Heart left ventricle (tissue), 16 donors: ENCODE data around the gene IL22. TPM values are rescaled to one million over a fixed set of nuclear protein-coding genes. Genes with fewer than 3 reads are reported as not detected.

Source experiments
- ATAC-seq, 4 donors: fragments of 200-7000 bp; cut with Tn5 transposase; one replicate each; pipeline ENCODE4 v1.9.1; 2020 to 2022; ENCODE audit warnings: moderate library complexity in 4 of 4, mild to moderate bottlenecking in 3 of 4, moderate number of reproducible peaks in 1 of 4
- DNase-seq, 5 donors: peaks; one replicate each; pipeline ENCODE4 v3.0.0-alpha.2; 2020
- H3K27ac ChIP-seq, 12 donors: fragments of 200-600 bp; sonication (generic) in 4 of 12; one replicate each; pipeline versions ENCODE4 v1.5.0 to v1.8.0; 2016 to 2022; ENCODE audit warnings: mild to moderate bottlenecking in 2 of 12
- H3K27me3 ChIP-seq, 9 donors: fragments of 200-600 bp; sonication (generic) in 2 of 9; one replicate each; pipeline versions ENCODE4 v1.5.1 to v1.8.0; 2016 to 2022; ENCODE audit warnings: mild to moderate bottlenecking in 3 of 9
- H3K36me3 ChIP-seq, 9 donors: fragments of 200-600 bp; sonication (generic) in 2 of 9; one replicate each; pipeline versions ENCODE4 v1.5.0 to v1.8.0; 2018 to 2022; ENCODE audit warnings: mild to moderate bottlenecking in 2 of 9
- H3K4me1 ChIP-seq, 12 donors: fragments of 200-600 bp; sonication (generic) in 4 of 12; one replicate each; pipeline versions ENCODE4 v1.5.0 to v1.8.0; 2016 to 2022; ENCODE audit warnings: mild to moderate bottlenecking in 3 of 12
- H3K4me3 ChIP-seq, 12 donors: fragments of 200-600 bp; sonication (generic) in 4 of 12; one replicate each; pipeline versions ENCODE4 v1.5.0 to v1.8.0; 2017 to 2022; ENCODE audit warnings: mild to moderate bottlenecking in 9 of 12, moderate library complexity in 4 of 12
- H3K9me3 ChIP-seq, 12 donors: fragments of 200-600 bp; sonication (generic) in 4 of 12; one replicate each; pipeline versions ENCODE4 v1.5.0 to v1.8.0; 2016 to 2022; ENCODE audit warnings: mild to moderate bottlenecking in 1 of 12
- POLR2A ChIP-seq, 2 donors: fragments of 450-650 bp; IDR thresholded peaks; one replicate each; pipeline ENCODE4 v1.6.1; 2017; ENCODE audit warnings: antibody characterized with exemption in 2 of 2, mild to moderate bottlenecking in 2 of 2, moderate library complexity in 2 of 2
- WGBS, 4 donors: extraction: QIAGEN DNeasy Blood & Tissue Kit in 2 of 4; methylation state at CpG; one replicate each; pipeline versions ENCODE4 v1.1.5 to v1.1.7; 2013 to 2018; 5-methylcytosine and 5-hydroxymethylcytosine counted together
- intact Hi-C, 10 donors: fragments of 100-400 bp; cut with DNase I; formaldehyde crosslinking; loops; one replicate each; pipeline versions ENCODE4 v1.11.1 to v1.14.2; 2022
- long read RNA-seq, 3 donors: library from polyadenylated mRNA; unstranded; transcript quantifications; one replicate each; pipeline ENCODE4 v2.0.0, GENCODE V29; 2020 to 2021
- polyA plus RNA-seq, 2 donors: library from polyadenylated mRNA; stranded (reverse); fragments of 200-250 nt; gene quantifications; one replicate each; pipeline ENCODE4 v1.2.3, GENCODE V29; 2013
- total RNA-seq, 9 donors: library from RNA; depleted of rRNA in 2 of 9; stranded (reverse); fragments of >200 nt in 2 of 9; fragmentation: NEBNext Ultra II Directional in 3 of 9; extraction: Animal tissue kit (Norgen Biotek cat#: 25700) in 3 of 9; gene quantifications; one replicate each; pipeline versions ENCODE4 v1.1.0 to v1.2.4, GENCODE V29; 2016 to 2023
- TF ChIP-seq, protein P1 (sequence below), 12 donors: fragments of 200-600 bp; sonication (generic) in 4 of 12; IDR thresholded peaks; one replicate each; pipeline versions ENCODE4 v1.5.0 to v1.8.0; 2018 to 2022; ENCODE audit warnings: antibody characterized with exemption in 12 of 12, mild to moderate bottlenecking in 5 of 12
- donor health status: ischemic (EF 13 %, LVEDD 7.1; RV severe dilation, severe dysfunction).
- donor health status: healthy with polysubstance abuse.
- donor health status: DM: no; HTN: yes; CAD: no.
- donor health status: DM: no; HTN: no; CAD: no.
- donor health status: ischemic (EF 25% LVEDD 6.9; RV normal size, moderate dysfunction).
- donor health status: ischemic (EF 25% LVEDD 5.7; RV mildly dilated, moderate dysfunction).
- donor health status: healthy.
- donor health status: DM: yes; HTN: yes; CAD: no.
- donor health status: ischemic (EF 35%, LVEDD 5.7; RV mildly dilated, moderate dysfunction).
- donor health status: nonischemic (EF 11% LVEDD 7.7; RV severe dilation, severe dysfunction).
- donor health status: DM: yes; HTN: yes; CAD: no.
- donor health status: PGD.
- donor health status: ischemic (EF 29% LVEDD 5.4; RV normal size, mild dysfunction).
- donor health status: nonischemic (EF 23%, LVEDD 6.1; RV moderate dilation, normal function).

IL22 gene, protein sequence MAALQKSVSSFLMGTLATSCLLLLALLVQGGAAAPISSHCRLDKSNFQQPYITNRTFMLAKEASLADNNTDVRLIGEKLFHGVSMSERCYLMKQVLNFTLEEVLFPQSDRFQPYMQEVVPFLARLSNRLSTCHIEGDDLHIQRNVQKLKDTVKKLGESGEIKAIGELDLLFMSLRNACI
- not detected for total RNA-seq
- polyA plus RNA-seq = not detected
- long read RNA-seq, donor 1 = 0 reads
- long read RNA-seq, donor 2 = 0 reads
- long read RNA-seq, donor 3 = 0 reads

DNA sequence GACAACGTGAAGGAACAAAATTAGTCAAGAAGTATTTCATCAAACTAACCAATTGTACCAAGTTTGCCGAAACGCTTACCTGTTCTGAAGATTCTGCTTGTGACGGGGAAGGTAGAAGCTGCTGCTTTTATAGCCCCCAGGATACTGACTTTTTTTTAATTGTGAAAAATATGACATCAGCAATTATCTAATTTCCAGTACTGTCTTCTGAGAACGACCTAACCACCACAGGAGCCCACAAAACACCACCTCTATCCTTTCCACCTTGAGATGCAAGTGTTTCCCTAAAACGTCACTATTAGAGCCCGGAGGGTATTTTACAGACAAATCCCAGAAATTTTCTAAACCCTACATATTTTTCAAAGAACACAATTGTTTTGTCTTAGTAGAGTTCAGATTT lies at the start of gene IL22:
Gene IL22 (minus strand): TSS at position 101 of the 400 bp plus-strand sequence. CDS start 156 bp downstream, outside the sequence.
- WGBS, 4 donors = 87 to 90% (median 88%) methylated on average over 7 of the region's 7 CpGs
- no peaks in the 10 kb centered on the region for H3K36me3 ChIP-seq
- H3K27ac ChIP-seq = no peak within 1 kb of the TSS
- intact Hi-C loops = no loop called here
- H3K4me1 ChIP-seq = no peaks in the 10 kb centered on the region
- no peaks in the 10 kb centered on the region for H3K27me3 ChIP-seq
- no peak within 1 kb of the TSS for H3K4me3 ChIP-seq
- DNase-seq = no peak
- no peaks in the 10 kb centered on the region for H3K9me3 ChIP-seq
- TF ChIP-seq, protein P1, sequence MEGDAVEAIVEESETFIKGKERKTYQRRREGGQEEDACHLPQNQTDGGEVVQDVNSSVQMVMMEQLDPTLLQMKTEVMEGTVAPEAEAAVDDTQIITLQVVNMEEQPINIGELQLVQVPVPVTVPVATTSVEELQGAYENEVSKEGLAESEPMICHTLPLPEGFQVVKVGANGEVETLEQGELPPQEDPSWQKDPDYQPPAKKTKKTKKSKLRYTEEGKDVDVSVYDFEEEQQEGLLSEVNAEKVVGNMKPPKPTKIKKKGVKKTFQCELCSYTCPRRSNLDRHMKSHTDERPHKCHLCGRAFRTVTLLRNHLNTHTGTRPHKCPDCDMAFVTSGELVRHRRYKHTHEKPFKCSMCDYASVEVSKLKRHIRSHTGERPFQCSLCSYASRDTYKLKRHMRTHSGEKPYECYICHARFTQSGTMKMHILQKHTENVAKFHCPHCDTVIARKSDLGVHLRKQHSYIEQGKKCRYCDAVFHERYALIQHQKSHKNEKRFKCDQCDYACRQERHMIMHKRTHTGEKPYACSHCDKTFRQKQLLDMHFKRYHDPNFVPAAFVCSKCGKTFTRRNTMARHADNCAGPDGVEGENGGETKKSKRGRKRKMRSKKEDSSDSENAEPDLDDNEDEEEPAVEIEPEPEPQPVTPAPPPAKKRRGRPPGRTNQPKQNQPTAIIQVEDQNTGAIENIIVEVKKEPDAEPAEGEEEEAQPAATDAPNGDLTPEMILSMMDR (IDR thresholded peaks at IDR 0.05) = no peak
- TF ChIP-seq POLR2A (IDR thresholded peaks at IDR 0.05) = no peak
- ATAC-seq = no peak

DNA sequence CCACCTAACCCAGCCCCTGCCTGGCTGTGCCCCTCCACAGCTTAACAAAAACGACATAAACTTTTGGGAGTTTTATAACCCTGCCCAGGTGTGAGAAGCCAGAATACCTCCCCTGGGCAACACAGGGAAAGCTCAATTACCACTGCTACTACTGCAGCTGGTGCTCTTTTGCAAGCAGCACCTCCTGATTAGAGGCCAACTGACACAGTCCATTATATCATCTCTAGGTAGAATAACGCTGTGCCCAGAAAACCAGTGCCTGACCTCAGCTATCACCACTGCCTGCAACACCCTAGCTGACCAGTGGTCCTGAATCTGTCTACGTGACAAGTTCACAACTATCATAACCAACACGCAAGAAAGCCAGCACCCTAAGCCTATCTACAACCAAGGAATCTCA lies 44.5 kb upstream of the IL22 start:
- Histone ChIP-seq H3K4me1 (peaks cover 0 to 17% (median 6%) of the 10 kb centered on the region in 12 donors), H3K27ac (no peak overlapping the region), H3K4me3 (no peak overlapping the region), H3K9me3 (peaks cover 0 to 21% (median 0%) of the 10 kb centered on the region in 12 donors), H3K27me3 (no peaks in the 10 kb centered on the region), H3K36me3 (peaks cover 0 to 45% (median 22%) of the 10 kb centered on the region in 9 donors)
- no peak for TF ChIP-seq POLR2A (IDR thresholded peaks at IDR 0.05)
- TF ChIP-seq, protein P1 (IDR thresholded peaks at IDR 0.05) = no peak
- no peak for DNase-seq
- ATAC-seq = no peak
- intact Hi-C loops = no loop called here
- WGBS, 4 donors = 84 to 92% (median 89%) methylated on average over 4 of the region's 4 CpGs

DNA sequence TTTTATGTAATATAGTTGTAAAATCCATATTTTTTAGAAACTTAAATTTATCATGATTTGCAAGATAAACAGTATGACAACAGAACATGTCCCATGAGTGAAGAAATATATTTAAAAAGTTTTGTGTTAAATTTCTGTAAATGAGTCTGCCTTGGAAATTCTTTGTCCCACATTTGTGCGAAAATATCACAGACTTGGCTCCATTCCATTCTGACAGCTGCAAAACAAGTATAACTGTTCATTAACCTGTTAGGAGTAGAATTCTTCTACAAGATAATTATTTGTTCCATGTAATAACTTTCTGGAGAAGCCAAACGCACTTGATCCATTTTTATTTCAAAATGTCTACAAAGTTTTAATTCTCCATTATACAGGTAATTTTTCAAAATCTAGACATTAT lies 40.8 kb upstream of the IL22 start:
- H3K9me3 ChIP-seq = peaks cover 0 to 5% (median 0%) of the 10 kb centered on the region in 12 donors
- H3K27ac ChIP-seq = no peak overlapping the region
- no peak overlapping the region for H3K4me3 ChIP-seq
- 20 to 41% (median 35%) methylated on average over 2 of the region's 2 CpGs for WGBS, 4 donors
- ATAC-seq (no peak), DNase-seq (no peak)
- TF ChIP-seq, protein P1 (IDR thresholded peaks at IDR 0.05) = no peak
- TF ChIP-seq POLR2A (IDR thresholded peaks at IDR 0.05) = no peak
- peaks cover 0 to 17% (median 6%) of the 10 kb centered on the region in 12 donors for H3K4me1 ChIP-seq
- no peaks in the 10 kb centered on the region for H3K27me3 ChIP-seq
- peaks cover 0 to 21% (median 10%) of the 10 kb centered on the region in 9 donors for H3K36me3 ChIP-seq
- intact Hi-C loops = loop anchor here in 1 of 10 donors (5.0 kb wide), 1 partner anchor 52 kb away; no protein-coding TSS in a partner anchor

DNA sequence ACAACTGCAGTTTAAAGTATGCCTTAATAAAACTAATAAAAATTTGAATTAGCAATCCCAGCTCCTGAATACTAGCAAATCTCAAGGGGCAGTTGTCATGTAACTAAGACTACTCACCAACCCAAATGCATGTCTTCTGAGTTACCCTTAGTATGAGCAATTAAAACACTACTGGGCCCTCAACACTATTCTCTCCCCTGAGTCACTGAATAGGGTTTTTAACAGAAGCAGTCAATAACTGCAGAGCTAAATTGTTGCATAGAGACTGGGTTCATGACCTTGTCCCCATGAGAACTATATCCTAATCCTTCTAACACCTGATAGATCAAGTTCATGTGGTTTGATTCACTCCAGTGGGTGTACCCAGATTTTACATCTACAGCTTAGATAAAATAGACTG lies 39.9 kb upstream of the IL22 start:
- no peak overlapping the region for H3K4me3 ChIP-seq
- ATAC-seq (no peak), DNase-seq (no peak)
- no peak overlapping the region for H3K27ac ChIP-seq
- peaks cover 0 to 17% (median 6%) of the 10 kb centered on the region in 12 donors for H3K4me1 ChIP-seq
- H3K9me3 ChIP-seq = no peaks in the 10 kb centered on the region
- H3K36me3 ChIP-seq = peaks cover 0 to 21% (median 5%) of the 10 kb centered on the region in 9 donors
- intact Hi-C loops = loop anchor here in 1 of 10 donors (5.0 kb wide), 1 partner anchor 51 kb away; no protein-coding TSS in a partner anchor
- no peaks in the 10 kb centered on the region for H3K27me3 ChIP-seq
- TF ChIP-seq, protein P1 (IDR thresholded peaks at IDR 0.05) = no peak
- TF ChIP-seq POLR2A (IDR thresholded peaks at IDR 0.05) = no peak
